Naive B cell (primary cell): ENCODE measurements around the gene HOMEZ. TPM values are rescaled to one million over a fixed set of nuclear protein-coding genes. Genes with fewer than 3 reads are reported as not detected.
A peak's percentile ranks its signal among the peaks of the same experiment; 100 is the strongest.

Experiments used
- ATAC-seq, 2 donors: fragments of 150-1000 bp; cut with Tn5 transposase; 2 replicates each; pipeline ENCODE4 v1.10.0; 2021; ENCODE audit warnings: low read depth in 2 of 2, mild to moderate bottlenecking in 2 of 2, moderate library complexity in 2 of 2
- DNase-seq: peaks from one replicate; pipeline ENCODE4 v3.0.0; 2022
- H3K27ac Mint-ChIP-seq, 6 donors: one replicate each; pipeline ENCODE4 v1.8.0; 2020 to 2022; ENCODE audit warnings: mild to moderate bottlenecking in 6 of 6, mixed read lengths in 6 of 6, moderate library complexity in 5 of 6, inconsistent platforms in 2 of 6
- H3K27me3 Mint-ChIP-seq, 3 donors: one replicate each; pipeline ENCODE4 v1.8.0; 2021 to 2022; ENCODE audit warnings: mixed read lengths in 3 of 3, mild to moderate bottlenecking in 1 of 3
- H3K36me3 Mint-ChIP-seq, 2 donors: one replicate each; pipeline ENCODE4 v1.8.0; 2020 to 2022; ENCODE audit warnings: mixed read lengths in 2 of 2, inconsistent platforms in 1 of 2, mild to moderate bottlenecking in 1 of 2
- H3K4me1 Mint-ChIP-seq, 3 donors: one replicate each; pipeline ENCODE4 v1.8.0; 2020 to 2022; ENCODE audit warnings: mixed read lengths in 3 of 3, inconsistent platforms in 1 of 3, mild to moderate bottlenecking in 1 of 3, moderate library complexity in 1 of 3
- H3K4me3 Mint-ChIP-seq, 8 donors: one replicate each; pipeline ENCODE4 v1.8.0; 2020 to 2022; ENCODE audit warnings: mild to moderate bottlenecking in 8 of 8, mixed read lengths in 8 of 8, moderate library complexity in 8 of 8, inconsistent platforms in 2 of 8
- H3K9me3 Mint-ChIP-seq, 7 donors: one replicate each; pipeline ENCODE4 v1.8.0; 2020 to 2022; ENCODE audit warnings: mixed read lengths in 7 of 7, mild to moderate bottlenecking in 5 of 7, inconsistent platforms in 2 of 7, moderate library complexity in 1 of 7
- polyA plus RNA-seq, 6 donors: library from polyadenylated mRNA; unstranded; fragments of 300-500 nt; fragmentation: Illumina TruSeq; gene quantifications; one replicate each; pipeline ENCODE4 v1.2.3, GENCODE V29; 2021; ENCODE audit warnings: low read depth in 6 of 6

Gene HOMEZ
- polyA plus RNA-seq, 6 donors from 2014 or later: 1.0 to 6.9 (median 4.8) TPM

- ATAC-seq: peak; percentile 81 to 84
- DNase-seq: peak; percentile 98
- peak within 1 kb of the TSS; percentile 88 to 98 (median 94) for H3K4me3 Mint-ChIP-seq
- H3K27me3 Mint-ChIP-seq: no peaks in the 10 kb centered on the region
- peaks cover 0 to 3% (median 0%) of the 10 kb centered on the region in 7 donors for H3K9me3 Mint-ChIP-seq
- no peaks in the 10 kb centered on the region for H3K36me3 Mint-ChIP-seq
- H3K27ac Mint-ChIP-seq: peak within 1 kb of the TSS; percentile 97 to 99 (median 99)
- H3K4me1 Mint-ChIP-seq: peaks cover 22 to 32% (median 28%) of the 10 kb centered on the region in 3 donors
Measured at GRCh38 chr14:23320584-23321571, 34.9 kb upstream of the HOMEZ start, which contains the start of gene PABPN1. Gene PABPN1 (plus strand): TSS chr14:23321457. CDS start chr14:23321470, 13 bp downstream.

DNA sequence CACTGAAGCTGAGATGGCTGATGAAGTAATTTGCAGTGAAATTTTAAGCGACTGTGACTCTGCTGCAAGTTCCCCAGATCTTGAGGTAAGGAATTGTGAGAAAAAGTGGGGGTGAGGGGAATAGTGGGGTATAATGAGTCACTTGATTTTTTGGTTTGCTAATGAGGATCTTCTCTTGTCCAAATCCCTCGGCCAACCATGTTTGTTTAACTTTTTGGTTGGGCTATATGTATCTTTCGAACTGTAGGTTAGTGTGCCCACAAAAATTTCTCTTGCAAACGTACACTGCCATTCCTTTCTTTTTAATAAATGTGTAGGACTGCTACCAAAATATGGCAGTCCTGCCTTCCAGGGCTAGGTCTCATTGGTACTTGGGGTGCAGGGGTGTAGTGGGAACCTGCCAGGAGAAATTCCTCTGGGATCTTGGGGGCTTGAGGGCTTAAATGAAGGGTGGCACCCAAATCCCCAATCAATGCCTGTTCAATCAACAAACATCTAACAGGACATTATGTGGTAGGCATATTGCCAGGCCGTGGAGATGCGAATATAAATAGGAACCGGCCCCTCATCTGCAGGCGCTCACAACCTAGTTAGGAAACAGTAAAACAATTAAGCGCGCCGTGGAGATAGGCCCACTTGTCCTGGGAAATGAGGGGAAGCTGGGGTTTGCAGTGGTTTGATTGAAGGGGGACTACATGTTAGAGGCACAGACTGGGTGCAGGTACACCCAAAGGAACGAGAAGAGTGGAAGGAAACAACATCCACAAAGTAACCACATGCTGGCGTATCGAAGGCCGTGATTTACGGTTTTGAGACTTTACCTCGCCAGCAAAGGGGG lies 34.0 kb upstream of the HOMEZ start:
- peaks cover 22 to 32% (median 28%) of the 10 kb centered on the region in 3 donors for H3K4me1 Mint-ChIP-seq
- DNase-seq (no peak), ATAC-seq (no peak)
- no peaks in the 10 kb centered on the region for H3K27me3 Mint-ChIP-seq
- H3K9me3 Mint-ChIP-seq: peaks cover 0 to 3% (median 0%) of the 10 kb centered on the region in 7 donors
- no peaks in the 10 kb centered on the region for H3K36me3 Mint-ChIP-seq
- peak overlapping the region; percentile 97 to 99 (median 99) for H3K27ac Mint-ChIP-seq
- peak overlapping the region; percentile 83 to 96 (median 92) for H3K4me3 Mint-ChIP-seq

DNA sequence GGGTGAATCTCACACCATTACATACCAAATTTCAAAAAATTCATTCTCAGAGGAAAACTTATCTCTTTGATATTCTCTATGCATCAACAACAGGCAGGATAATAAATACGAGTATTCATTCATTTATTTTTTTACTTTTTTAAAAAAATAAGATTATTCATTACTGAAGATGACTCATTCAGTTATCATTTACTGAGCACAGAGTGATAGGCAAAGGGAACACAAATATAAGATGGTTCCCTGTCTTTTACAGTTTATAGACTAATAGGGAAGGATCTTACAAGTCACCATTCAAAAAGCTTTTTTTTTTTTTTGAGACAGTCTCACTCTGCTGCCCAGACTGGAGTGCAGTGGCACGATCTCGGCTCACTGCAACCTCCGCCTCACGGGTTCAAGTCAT lies 30.4 kb upstream of the HOMEZ start:
- no peak overlapping the region for H3K4me3 Mint-ChIP-seq
- ATAC-seq (no peak), DNase-seq (no peak)
- H3K36me3 Mint-ChIP-seq: no peaks in the 10 kb centered on the region
- H3K9me3 Mint-ChIP-seq: peaks cover 0 to 3% (median 0%) of the 10 kb centered on the region in 7 donors
- peaks cover 10 to 15% (median 13%) of the 10 kb centered on the region in 3 donors for H3K4me1 Mint-ChIP-seq
- no peaks in the 10 kb centered on the region for H3K27me3 Mint-ChIP-seq
- H3K27ac Mint-ChIP-seq: no peak overlapping the region

- ATAC-seq (no peak), DNase-seq (no peak)
- Mint-ChIP-seq H3K9me3 (no peaks in the 10 kb centered on the region), H3K27me3 (peaks cover 0 to 4% (median 0%) of the 10 kb centered on the region in 3 donors), H3K4me3 (no peak overlapping the region), H3K27ac (no peak overlapping the region), H3K4me1 (peaks cover 17 to 19% (median 18%) of the 10 kb centered on the region in 3 donors), H3K36me3 (no peaks in the 10 kb centered on the region)
Measured at GRCh38 chr14:23310546-23310945, 24.6 kb upstream of the HOMEZ start.

DNA sequence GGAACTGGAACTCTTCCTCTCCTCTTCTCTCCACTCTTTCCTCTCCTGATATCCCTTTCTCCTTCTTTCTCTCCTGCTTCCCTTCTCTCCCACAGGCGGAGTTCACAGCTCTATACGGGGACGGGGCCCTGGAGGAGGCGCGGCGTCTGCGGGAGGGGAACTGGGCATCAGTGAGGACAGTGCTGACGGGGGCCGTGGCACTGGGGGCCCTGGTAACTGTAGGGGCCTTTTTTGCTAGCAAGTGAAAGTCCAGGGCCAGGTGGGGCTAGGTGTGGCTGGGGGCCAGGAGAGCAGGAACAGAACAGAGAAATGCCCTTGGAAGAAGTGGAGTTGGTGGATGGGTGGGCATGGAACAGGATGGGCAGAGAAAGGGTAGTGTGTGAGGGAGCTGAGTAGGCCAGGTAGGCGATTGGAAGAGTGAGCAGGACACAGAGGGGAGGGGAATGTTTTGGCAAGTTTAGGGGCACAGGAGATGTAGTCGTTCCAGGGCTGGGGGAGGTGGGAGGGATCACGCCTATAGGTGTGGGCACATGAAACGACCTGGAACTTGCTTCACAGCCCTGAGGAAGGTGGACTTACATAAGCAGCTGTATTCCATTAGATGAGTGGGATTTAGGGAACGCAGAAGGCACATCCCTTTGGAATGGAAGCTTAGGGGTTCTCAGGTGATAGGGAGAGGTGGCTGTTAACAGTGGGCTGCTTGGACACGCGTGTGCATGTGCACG lies 23.0 kb upstream of the HOMEZ start:
- DNase-seq (no peak), ATAC-seq (no peak)
- peak overlapping the region in 2 of 6 donors; percentile 15 to 20 for H3K27ac Mint-ChIP-seq
- peaks cover 0 to 4% (median 0%) of the 10 kb centered on the region in 3 donors for H3K27me3 Mint-ChIP-seq
- H3K36me3 Mint-ChIP-seq: no peaks in the 10 kb centered on the region
- H3K9me3 Mint-ChIP-seq: no peaks in the 10 kb centered on the region
- no peak overlapping the region for H3K4me3 Mint-ChIP-seq
- peaks cover 18 to 23% (median 18%) of the 10 kb centered on the region in 3 donors for H3K4me1 Mint-ChIP-seq

GRCh38 chr14:23307687-23308644 lies 22.0 kb upstream of the HOMEZ start:
- H3K9me3 Mint-ChIP-seq: no peaks in the 10 kb centered on the region
- no peak for DNase-seq
- no peaks in the 10 kb centered on the region for H3K36me3 Mint-ChIP-seq
- H3K4me1 Mint-ChIP-seq: peaks cover 23 to 25% (median 23%) of the 10 kb centered on the region in 3 donors
- peak overlapping the region in 5 of 8 donors; percentile 58 to 85 (median 74) for H3K4me3 Mint-ChIP-seq
- H3K27ac Mint-ChIP-seq: peak overlapping the region in 3 of 6 donors; percentile 15 to 76 (median 38)
- peaks cover 0 to 4% (median 0%) of the 10 kb centered on the region in 3 donors for H3K27me3 Mint-ChIP-seq
- ATAC-seq: no peak

DNA sequence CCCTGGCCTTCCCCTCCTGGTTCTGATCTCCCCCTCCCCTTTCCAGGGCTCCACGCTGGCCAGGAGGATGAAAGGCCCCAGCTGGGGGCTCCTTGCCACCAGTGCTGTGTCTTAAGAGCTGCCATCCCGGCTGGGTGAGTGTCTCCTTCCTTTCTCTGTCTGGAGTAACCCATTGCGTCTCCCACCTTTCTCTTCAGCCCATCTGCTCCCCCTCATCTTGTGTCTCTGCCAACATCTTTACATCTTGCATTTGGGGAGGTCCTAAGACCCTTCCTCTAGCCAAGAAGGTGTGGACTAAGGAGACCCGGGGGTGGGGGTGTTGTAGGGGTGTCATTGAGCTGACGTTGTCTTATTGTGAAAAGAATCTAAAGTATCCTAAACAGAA lies 21.2 kb upstream of the HOMEZ start:
- H3K27ac Mint-ChIP-seq: peak overlapping the region in 4 of 6 donors; percentile 54 to 93 (median 66)
- ATAC-seq: no peak
- no peak for DNase-seq
- peaks cover 28 to 29% (median 28%) of the 10 kb centered on the region in 3 donors for H3K4me1 Mint-ChIP-seq
- peak overlapping the region; percentile 58 to 79 (median 74) for H3K4me3 Mint-ChIP-seq
- H3K27me3 Mint-ChIP-seq: peaks cover 0 to 4% (median 0%) of the 10 kb centered on the region in 3 donors
- no peaks in the 10 kb centered on the region for H3K36me3 Mint-ChIP-seq
- no peaks in the 10 kb centered on the region for H3K9me3 Mint-ChIP-seq

GRCh38 chr14:23306412-23307145 lies 20.6 kb upstream of the HOMEZ start, which contains the start of gene BCL2L2:
Gene BCL2L2 (plus strand): TSS chr14:23306833. CDS start chr14:23307768, 935 bp downstream.
- Mint-ChIP-seq H3K27me3 (peaks cover 0 to 4% (median 0%) of the 10 kb centered on the region in 3 donors), H3K36me3 (no peaks in the 10 kb centered on the region), H3K4me1 (peaks cover 28 to 29% (median 28%) of the 10 kb centered on the region in 3 donors), H3K9me3 (no peaks in the 10 kb centered on the region), H3K4me3 (peak within 1 kb of the TSS; percentile 58 to 85 (median 76)), H3K27ac (peak within 1 kb of the TSS; percentile 24 to 93 (median 55))
- DNase-seq (no peak), ATAC-seq (no peak)

DNA sequence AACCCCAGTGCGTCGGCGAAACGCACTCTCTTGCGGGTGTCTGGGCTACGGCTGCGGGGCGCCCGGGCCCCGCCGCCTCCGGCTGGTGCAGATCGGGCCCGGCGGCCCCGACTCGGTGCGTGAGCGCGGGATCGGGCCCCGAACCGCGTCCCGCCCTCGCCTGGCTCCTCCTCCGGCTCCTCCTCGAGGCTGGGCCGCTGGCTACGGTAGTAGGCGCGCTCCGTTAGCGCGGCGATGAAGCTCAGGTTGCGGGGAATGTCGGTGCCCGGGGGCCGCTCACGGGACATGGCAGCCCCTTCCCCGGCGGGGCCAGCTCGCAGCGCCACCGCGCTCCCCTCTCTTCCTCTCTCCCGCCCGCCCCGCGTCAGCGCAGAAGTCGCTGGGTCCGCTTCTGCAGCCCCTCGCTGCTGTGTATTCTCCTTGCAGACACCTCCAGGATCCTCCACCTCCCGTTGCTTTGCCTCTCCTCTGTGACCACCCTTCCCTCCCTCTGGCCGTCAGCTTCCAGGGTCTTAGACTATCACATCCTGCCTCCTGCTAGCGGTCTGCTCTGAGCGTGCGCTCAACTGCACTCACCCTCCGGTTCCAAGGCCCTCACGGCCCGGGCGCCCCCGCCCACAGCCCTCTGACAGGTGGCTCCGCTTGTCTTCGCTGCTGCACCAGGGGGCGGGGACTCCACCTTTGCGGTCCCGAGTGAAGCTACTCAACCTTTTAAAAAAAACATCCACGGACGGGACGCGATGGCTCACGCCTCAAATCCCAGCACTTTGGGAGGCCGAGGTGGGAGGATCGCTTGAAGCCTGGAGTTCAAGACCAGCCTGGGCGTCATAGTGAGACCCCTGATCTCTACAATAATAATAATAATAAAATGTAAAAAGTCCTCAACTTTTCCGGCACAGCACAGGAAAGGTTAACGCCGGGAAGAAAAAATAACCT lies 16.6 kb upstream of the HOMEZ start, which contains the start of gene PPP1R3E:
PPP1R3E (minus strand) TSS at position 570 of the 936 bp plus-strand sequence; CDS start at position 287, 283 bp downstream.
- H3K4me3 Mint-ChIP-seq: peak within 1 kb of the TSS; percentile 94 to 99 (median 96)
- peaks cover 0 to 4% (median 0%) of the 10 kb centered on the region in 3 donors for H3K27me3 Mint-ChIP-seq
- DNase-seq (peak; percentile 86), ATAC-seq (peak; percentile 43 to 47)
- no peaks in the 10 kb centered on the region for H3K36me3 Mint-ChIP-seq
- peaks cover 28 to 44% (median 42%) of the 10 kb centered on the region in 3 donors for H3K4me1 Mint-ChIP-seq
- no peaks in the 10 kb centered on the region for H3K9me3 Mint-ChIP-seq
- peak within 1 kb of the TSS; percentile 98 to 100 (median 100) for H3K27ac Mint-ChIP-seq

- Mint-ChIP-seq H3K9me3 (no peaks in the 10 kb centered on the region), H3K36me3 (no peaks in the 10 kb centered on the region), H3K4me1 (peaks cover 22 to 37% (median 36%) of the 10 kb centered on the region in 3 donors), H3K27ac (peak overlapping the region; percentile 92 to 99 (median 97)), H3K4me3 (peak overlapping the region; percentile 89 to 99 (median 94)), H3K27me3 (no peaks in the 10 kb centered on the region)
- ATAC-seq (peak; percentile 11 to 12), DNase-seq (no peak)
Measured at GRCh38 chr14:23301969-23302289, 16.0 kb upstream of the HOMEZ start.
